ENCODE results near the gene PLCB2.

The PLCB2 gene

GRCh38 chr15:40290918-40291574 is 16.7 kb downstream of the PLCB2 start:
- DNase-seq (ENCODE audit: insufficient read length, low spot score) (peak; percentile 64), FAIRE-seq (no peak)
- no peak for TF ChIP-seq CTCF (IDR thresholded peaks at IDR 0.05; ENCODE audit: insufficient read depth, missing control alignments)

DNA sequence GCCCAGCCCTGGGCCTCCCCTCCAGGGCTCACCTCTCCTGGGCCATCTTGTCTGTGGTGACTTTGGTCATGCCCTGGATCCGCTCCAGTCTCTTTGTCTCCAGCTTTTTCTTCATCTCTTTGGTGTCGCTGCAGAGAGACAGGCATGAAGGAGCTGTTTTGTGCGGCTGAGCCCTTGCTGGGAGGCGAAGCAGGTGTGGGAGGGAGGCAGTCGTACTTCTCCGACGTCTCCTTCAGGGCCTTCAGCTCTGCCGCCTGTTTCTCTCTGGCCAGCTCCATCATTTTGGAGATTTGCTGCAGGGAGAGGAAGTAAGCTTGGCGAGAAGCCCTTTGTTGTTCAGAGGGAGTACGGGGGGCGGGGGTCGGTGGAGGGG is 17.2 kb downstream of the PLCB2 start:
- FAIRE-seq, result no peak
- no peak for TF ChIP-seq CTCF (IDR thresholded peaks at IDR 0.05; ENCODE audit: insufficient read depth, missing control alignments)
- no peak for DNase-seq (ENCODE audit: insufficient read length, low spot score)

- no peak for TF ChIP-seq CTCF (IDR thresholded peaks at IDR 0.05; ENCODE audit: insufficient read depth, missing control alignments)
- no peak for FAIRE-seq
- no peak for DNase-seq (ENCODE audit: insufficient read length, low spot score)
These were observed 18.5 kb downstream of the PLCB2 start for GRCh38 chr15:40289140-40289775.

- TF ChIP-seq CTCF (IDR thresholded peaks at IDR 0.05; ENCODE audit: insufficient read depth, missing control alignments), result no peak
- FAIRE-seq (no peak), DNase-seq (ENCODE audit: insufficient read length, low spot score) (no peak)
These were observed 19.8 kb downstream of the PLCB2 start for GRCh38 chr15:40287968-40288367.

GRCh38 chr15:40287505-40287904 is 20.2 kb downstream of the PLCB2 start:
- DNase-seq (ENCODE audit: insufficient read length, low spot score), result no peak
- FAIRE-seq, result no peak
- TF ChIP-seq CTCF (IDR thresholded peaks at IDR 0.05; ENCODE audit: insufficient read depth, missing control alignments), result no peak

- TF ChIP-seq CTCF (IDR thresholded peaks at IDR 0.05; ENCODE audit: insufficient read depth, missing control alignments), result no peak
- FAIRE-seq (no peak), DNase-seq (ENCODE audit: insufficient read length, low spot score) (no peak)
These were observed 20.9 kb downstream of the PLCB2 start for GRCh38 chr15:40286794-40287193.

DNA sequence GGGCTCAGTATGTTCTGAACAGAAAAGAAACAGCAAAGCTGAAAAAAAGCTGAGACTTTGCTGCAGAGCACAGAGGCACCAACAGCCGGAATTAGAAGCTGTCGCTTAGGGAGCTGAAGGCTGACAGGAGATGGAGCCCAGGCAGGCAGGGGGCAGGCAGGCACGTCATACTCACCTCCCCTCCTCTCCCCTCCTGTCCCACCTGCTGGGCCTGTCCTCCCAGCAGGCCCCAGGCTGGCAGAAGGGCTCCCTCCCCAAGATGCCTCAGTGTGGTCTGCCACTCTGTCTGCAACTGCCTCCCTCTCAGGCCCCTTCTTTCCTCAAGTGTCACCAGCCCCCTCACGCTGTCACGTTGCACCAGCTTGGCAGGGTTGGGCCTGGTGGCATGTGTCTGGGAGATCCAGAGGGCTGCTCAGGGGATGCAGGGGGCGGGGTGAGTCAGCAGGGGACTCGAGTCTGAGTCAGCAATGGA is 21.6 kb downstream of the PLCB2 start:
- FAIRE-seq (no peak), DNase-seq (ENCODE audit: insufficient read length, low spot score) (no peak)
- TF ChIP-seq CTCF (IDR thresholded peaks at IDR 0.05; ENCODE audit: insufficient read depth, missing control alignments), result no peak

All from D721Med (cell line).